ENCODE data around the gene HUS1B. TPM values are rescaled to one million over a fixed set of nuclear protein-coding genes. Genes with fewer than 3 reads are reported as not detected.

Gene HUS1B
- total and polyA plus RNA-seq, 2 donors (not counting 3 experiments of a cell fraction or from before 2014, with no cell fraction given): 0.25 to 1.2 TPM

- intact Hi-C loops (cut with micrococcal nuclease): no loop called here
- Histone ChIP-seq H3K4me2 (ENCODE audit: insufficient read depth, low read length) (no peak overlapping the region), H3K36me3 (ENCODE audit: control insufficient read depth in 2 of 2, extremely low read depth in 1 of 2, insufficient read depth in 2 of 2, low read length in 2 of 2) (no peaks in the 10 kb centered on the region), H3K27me3 (ENCODE audit: control insufficient read depth in 2 of 2, insufficient read depth in 2 of 2, low read length in 2 of 2) (no peaks in the 10 kb centered on the region), H4K20me1 (replicated peaks; ENCODE audit: control insufficient read depth, extremely low read depth, insufficient read depth, low read length) (peaks cover 2% of the 10 kb centered on the region), H2AFZ (ENCODE audit: low read depth, low read length) (no peak overlapping the region), H3K9ac (replicated peaks; ENCODE audit: extremely low read depth, insufficient read depth, low read length) (no peak overlapping the region), H3K4me1 (ENCODE audit: control insufficient read depth, extremely low read depth, insufficient read depth, low read length) (peaks cover 3% of the 10 kb centered on the region), H3K27ac (ENCODE audit: insufficient read depth, low read depth, low read length) (no peak overlapping the region), H3K4me3 (replicated peaks in 1 of 3; ENCODE audit: insufficient read depth in 1 of 3, low read depth in 1 of 3, low read length in 3 of 3) (no peak overlapping the region), H3K9me1 (replicated peaks; ENCODE audit: control insufficient read depth, extremely low read depth, insufficient read depth, low read length) (no peaks in the 10 kb centered on the region), H3K9me3 (replicated peaks; ENCODE audit: control insufficient read depth, insufficient read depth, low read length) (no peaks in the 10 kb centered on the region), H3K79me2 (ENCODE audit: control insufficient read depth, insufficient read depth, low read length) (peaks cover 51% of the 10 kb centered on the region)
- BruUV-seq (replicated peaks): no TSS peak
- dilution Hi-C loops (cut with MboI; ENCODE audit: extremely low pct_ligation_motif_present, low sequenced_read_pairs): no loop called here
- ChIA-PET POLR2A (no interaction called here), CTCF (interaction anchor here (1.0 to 1.5 kb wide), 4 partner anchors 14 to 48 kb away, joined by 3 to 4 read pairs (median 4); no protein-coding TSS in a partner anchor)
- DNase-seq (ENCODE audit: low read depth, low spot score) (no peak), FAIRE-seq (no peak)
- no peak for TF ChIP-seq FOS (IDR thresholded peaks at IDR 0.05; ENCODE audit: borderline replicate concordance, insufficient read depth, low read length)
- no peak for TF ChIP-seq GATA2 (IDR thresholded peaks at IDR 0.05; ENCODE audit: insufficient read depth, insufficient read length, low read depth, low read length)
- no peak for TF ChIP-seq MYC (IDR thresholded peaks at IDR 0.05; ENCODE audit: low read depth, low read length)
- no peak for TF ChIP-seq EZH2 (IDR thresholded peaks at IDR 0.05; ENCODE audit: borderline replicate concordance, low read depth, low read length, severe bottlenecking)
- no peak for TF ChIP-seq MAX (IDR thresholded peaks at IDR 0.05; ENCODE audit: insufficient read depth, insufficient read length)
- TF ChIP-seq POLR2AphosphoS5 (IDR thresholded peaks at IDR 0.05; ENCODE audit: insufficient read depth, low read depth, low read length): no peak
- no peak for TF ChIP-seq POLR2A (IDR thresholded peaks at IDR 0.05; ENCODE audit: low read depth, low read length)
- TF ChIP-seq JUN (IDR thresholded peaks at IDR 0.05; ENCODE audit: borderline replicate concordance, insufficient read depth, insufficient read length, low read depth): no peak
- no peak for TF ChIP-seq CTCF (IDR thresholded peaks at IDR 0.05; ENCODE audit: extremely low read depth in 1 of 2, insufficient read depth in 1 of 2, low read depth in 1 of 2, low read length in 2 of 2)
Observed at GRCh38 chr6:674406-674805, 17.5 kb upstream of the HUS1B start.

Data from endothelial cell of umbilical vein (primary cell).